IPS-15b (cell line): ENCODE results near the gene ZNF132.
"Not testable (repeated sequence)": the region's sequence is repeated elsewhere in the genome, so short reads cannot be mapped to it uniquely, and the experiment has no call there.

Experiments used
- H3K27me3 ChIP-seq: one replicate; pipeline ENCODE4 v1.6.1; 2013; ENCODE audit warnings: low read length; ENCODE audit not compliant: control insufficient read depth, insufficient read depth
- H3K36me3 ChIP-seq: one replicate; pipeline ENCODE4 v1.6.1; 2013; ENCODE audit warnings: low read length; ENCODE audit not compliant: control insufficient read depth, insufficient read depth
- H3K4me1 ChIP-seq: one replicate; pipeline ENCODE4 v1.6.1; 2013; ENCODE audit warnings: mild to moderate bottlenecking, low read length; ENCODE audit not compliant: control insufficient read depth, insufficient read depth
- H3K4me3 ChIP-seq: one replicate; pipeline ENCODE4 v1.5.1; 2013; ENCODE audit warnings: low read depth, low read length
- H3K9ac ChIP-seq: one replicate; pipeline ENCODE4 v1.6.1; 2013; ENCODE audit warnings: low read depth, mild to moderate bottlenecking, low read length
- H3K9me3 ChIP-seq: one replicate; pipeline ENCODE4 v1.6.1; 2013; ENCODE audit warnings: mild to moderate bottlenecking, low read length; ENCODE audit not compliant: control insufficient read depth, insufficient read depth

The ZNF132 gene

DNA sequence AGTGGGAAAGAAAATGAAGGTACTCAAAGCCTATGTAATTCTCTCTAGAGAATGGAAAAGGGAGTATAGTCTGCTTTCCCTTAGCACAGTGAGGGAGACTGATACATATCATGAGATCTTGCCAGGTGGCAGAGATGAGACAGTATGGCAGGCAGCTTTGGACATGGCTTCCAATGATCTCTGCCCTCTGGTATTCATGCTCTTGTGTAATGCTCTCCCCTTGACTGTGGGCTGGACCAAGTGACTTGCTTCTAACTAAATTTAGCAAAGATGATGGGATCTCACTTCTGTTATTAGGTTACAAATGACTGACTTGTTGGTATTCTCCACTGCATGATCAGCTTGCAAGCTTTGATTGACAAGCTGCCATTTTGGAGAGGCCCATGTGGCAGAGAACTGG lies 10.2 kb downstream of the ZNF132 start:
- Histone ChIP-seq H3K9ac (no peak overlapping the region), H3K27me3 (no peaks in the 10 kb centered on the region), H3K4me3 (no peak overlapping the region), H3K36me3 (peaks cover 34% of the 10 kb centered on the region), H3K4me1 (no peaks in the 10 kb centered on the region), H3K9me3 (peaks cover 48% of the 10 kb centered on the region)

DNA sequence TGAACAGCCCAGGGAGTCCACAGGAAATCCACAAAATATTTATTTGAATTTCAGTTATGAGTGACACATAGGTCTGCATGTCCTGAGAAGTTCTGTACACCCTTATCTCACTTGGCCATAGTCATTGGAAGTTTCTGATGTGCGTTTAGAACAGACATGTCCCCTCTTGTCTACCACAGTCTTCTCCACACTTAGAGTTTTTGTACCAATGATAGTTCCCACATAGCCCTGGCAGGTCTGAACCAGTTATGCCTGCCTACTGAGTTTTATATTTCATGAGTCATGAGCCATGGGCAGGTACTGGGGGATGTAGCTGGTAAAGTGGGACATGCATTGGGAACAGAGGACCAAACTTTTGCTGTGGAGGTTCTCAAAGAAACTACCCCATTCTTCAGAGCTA lies 11.3 kb downstream of the ZNF132 start:
- peaks cover 22% of the 10 kb centered on the region for H3K36me3 ChIP-seq
- H3K4me3 ChIP-seq = no peak overlapping the region
- no peaks in the 10 kb centered on the region for H3K4me1 ChIP-seq
- no peaks in the 10 kb centered on the region for H3K27me3 ChIP-seq
- peaks cover 37% of the 10 kb centered on the region for H3K9me3 ChIP-seq
- no peak overlapping the region for H3K9ac ChIP-seq

DNA sequence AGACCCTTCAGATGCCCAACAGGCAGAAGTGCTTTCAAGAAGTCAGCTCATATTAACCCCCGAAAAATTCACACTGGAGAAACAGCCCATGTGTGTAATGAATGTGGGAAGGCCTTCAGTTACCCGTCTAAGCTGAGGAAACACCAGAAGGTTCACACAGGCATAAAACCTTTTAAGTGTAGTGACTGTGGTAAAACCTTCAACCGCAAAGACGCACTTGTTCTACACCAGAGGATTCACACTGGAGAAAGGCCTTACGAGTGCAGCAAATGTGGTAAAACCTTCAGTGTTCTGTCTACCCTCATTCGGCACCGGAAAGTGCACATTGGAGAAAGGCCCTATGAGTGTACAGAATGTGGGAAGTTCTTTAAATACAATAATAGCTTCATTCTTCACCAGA lies 22.9 kb downstream of the ZNF132 start:
- no peak overlapping the region for H3K9ac ChIP-seq
- no peaks in the 10 kb centered on the region for H3K9me3 ChIP-seq
- H3K4me3 ChIP-seq = no peak overlapping the region
- H3K27me3 ChIP-seq = no peaks in the 10 kb centered on the region
- H3K36me3 ChIP-seq = peaks cover 8% of the 10 kb centered on the region
- no peaks in the 10 kb centered on the region for H3K4me1 ChIP-seq

DNA sequence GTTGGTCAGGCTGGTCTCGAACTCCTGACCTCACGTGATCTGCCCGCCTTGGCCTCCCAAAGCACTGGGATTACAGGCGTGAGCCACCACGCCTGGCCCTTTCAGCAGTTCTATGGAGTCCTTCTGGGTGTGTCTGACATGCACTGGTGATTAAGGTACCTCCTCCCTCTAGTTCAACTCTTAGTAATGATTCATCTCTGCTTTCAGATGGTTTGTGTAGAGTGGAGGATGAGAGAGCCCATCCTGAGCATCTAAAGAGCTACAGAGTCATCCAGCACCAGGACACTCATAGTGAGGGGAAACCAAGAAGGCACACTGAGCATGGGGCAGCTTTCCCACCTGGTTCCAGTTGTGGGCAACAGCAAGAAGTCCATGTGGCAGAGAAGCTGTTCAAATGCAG lies 23.3 kb downstream of the ZNF132 start:
- Histone ChIP-seq H3K9me3 (no peaks in the 10 kb centered on the region), H3K4me1 (no peaks in the 10 kb centered on the region), H3K27me3 (no peaks in the 10 kb centered on the region), H3K36me3 (peaks cover 8% of the 10 kb centered on the region), H3K9ac (no peak overlapping the region), H3K4me3 (no peak overlapping the region)

DNA sequence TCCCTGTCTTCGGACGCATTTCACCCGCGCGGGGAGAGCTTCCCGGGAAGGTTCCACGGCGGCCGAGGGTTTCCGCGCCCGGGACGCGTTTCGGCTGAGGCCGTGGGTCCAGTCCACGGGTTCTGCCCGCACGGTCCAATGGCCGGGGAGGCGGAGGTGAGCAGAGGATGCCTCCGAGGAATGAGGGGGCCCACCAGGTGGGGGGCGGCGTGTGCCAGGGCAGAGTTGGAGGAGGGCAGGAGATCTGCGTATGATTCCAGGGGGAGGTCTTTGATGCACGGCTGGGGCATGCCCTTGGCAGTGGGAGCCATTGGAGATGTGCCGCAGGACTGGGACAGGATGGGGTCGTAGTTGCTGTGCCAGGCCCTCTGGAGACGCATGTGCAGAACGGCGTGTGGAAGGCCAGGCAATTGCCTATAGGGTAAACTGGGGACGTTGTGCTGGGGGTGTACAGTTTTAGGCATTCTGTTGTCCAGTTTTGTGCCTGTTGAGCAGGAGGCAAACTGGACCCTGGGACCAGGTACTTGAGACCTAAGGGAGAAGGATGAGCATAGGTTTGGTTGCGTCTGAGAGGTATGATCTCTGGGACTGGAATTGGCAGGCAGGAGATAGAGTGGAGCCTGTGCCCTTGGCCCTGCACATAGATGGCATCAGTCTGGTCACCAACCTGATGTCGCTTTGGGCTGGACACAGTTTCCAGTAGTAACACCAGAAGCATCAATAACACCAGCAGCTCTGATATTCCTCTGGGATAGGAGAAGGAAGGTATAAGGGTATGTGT lies 30.8 kb downstream of the ZNF132 start:
- peaks cover 10% of the 10 kb centered on the region for H3K27me3 ChIP-seq
- H3K4me3 ChIP-seq = peak overlapping the region; percentile 94
- H3K9ac ChIP-seq = peak overlapping the region; percentile 65
- no peaks in the 10 kb centered on the region for H3K36me3 ChIP-seq
- H3K4me1 ChIP-seq = no peaks in the 10 kb centered on the region
- H3K9me3 ChIP-seq = no peaks in the 10 kb centered on the region

DNA sequence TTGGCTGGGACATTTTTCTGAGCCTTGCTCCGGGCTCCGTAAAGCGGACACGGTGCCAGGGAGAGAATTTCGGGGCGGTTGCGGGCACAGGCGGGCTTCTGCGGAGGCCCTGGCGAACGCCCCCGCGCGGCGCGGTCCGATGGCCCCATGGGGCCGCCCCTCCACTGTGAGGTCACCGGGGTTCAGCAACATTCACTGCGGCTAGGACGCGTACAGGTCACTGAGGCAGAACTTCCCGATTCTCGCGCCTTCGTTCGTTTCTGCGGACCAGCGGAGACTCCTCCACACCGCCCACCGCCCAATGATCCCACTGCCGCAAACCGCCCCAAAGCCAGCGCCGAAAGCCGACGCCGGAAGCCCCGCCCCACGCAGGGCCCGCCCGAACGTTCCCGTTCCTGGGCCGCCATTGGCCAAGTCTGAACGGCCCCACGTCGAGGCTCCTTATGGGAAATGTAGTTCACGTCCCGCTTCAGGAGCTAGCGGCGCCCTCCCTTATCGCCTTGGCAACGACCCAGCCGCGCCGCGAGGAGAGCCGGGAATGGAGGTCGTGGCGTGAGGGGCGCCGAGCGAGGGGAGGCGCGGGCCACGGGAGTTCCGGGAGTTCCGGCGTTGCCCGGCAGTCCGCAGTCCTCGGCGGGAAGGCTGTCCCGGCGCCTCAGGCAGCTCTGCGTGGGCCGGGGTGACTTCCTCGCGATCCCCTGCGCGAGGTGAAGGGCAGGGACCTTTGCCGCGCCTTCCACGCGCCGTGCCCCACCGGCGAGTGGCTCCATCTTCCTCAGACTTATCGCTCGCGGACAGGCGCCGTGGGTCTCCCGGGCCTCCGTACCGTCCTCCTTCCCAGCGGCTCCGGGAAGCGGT lies 31.6 kb downstream of the ZNF132 start, which contains the start of gene ZNF584:
TSS of gene ZNF584 (plus strand) at position 498 of the 858 bp plus-strand sequence. CDS start 499 bp downstream, outside the sequence.
- H3K9me3 ChIP-seq = no peaks in the 10 kb centered on the region
- H3K27me3 ChIP-seq = peaks cover 10% of the 10 kb centered on the region
- H3K9ac ChIP-seq = peak within 1 kb of the TSS; percentile 91
- no peaks in the 10 kb centered on the region for H3K36me3 ChIP-seq
- H3K4me3 ChIP-seq = peak within 1 kb of the TSS; percentile 94
- no peaks in the 10 kb centered on the region for H3K4me1 ChIP-seq

DNA sequence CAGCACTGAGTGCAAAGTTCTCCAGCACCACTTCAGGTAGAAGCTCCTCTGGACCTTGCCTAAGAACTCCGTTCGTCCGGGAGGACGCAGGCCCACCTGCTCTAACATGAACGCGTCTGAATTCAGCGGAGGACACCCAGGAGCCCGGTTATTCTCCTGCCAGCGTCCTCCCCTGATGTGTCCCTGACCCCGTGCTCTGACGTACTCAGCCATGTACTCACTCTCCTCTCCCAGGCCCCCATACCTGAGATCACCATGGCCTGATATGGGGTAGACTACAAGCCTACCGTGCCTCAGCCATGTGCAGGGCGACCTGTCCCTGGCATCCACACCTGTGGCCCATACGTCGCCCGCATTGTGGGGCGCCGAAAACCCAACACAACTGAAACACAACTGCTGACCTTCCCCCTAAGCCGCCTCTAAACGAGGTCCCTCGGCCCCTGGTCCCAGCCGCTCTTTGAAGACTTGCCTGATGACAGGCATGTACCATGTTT lies 32.2 kb downstream of the ZNF132 start:
- Histone ChIP-seq H3K9ac (peak overlapping the region; percentile 91), H3K27me3 (peaks cover 10% of the 10 kb centered on the region), H3K36me3 (no peaks in the 10 kb centered on the region), H3K4me3 (peak overlapping the region; percentile 94), H3K9me3 (no peaks in the 10 kb centered on the region), H3K4me1 (no peaks in the 10 kb centered on the region)

DNA sequence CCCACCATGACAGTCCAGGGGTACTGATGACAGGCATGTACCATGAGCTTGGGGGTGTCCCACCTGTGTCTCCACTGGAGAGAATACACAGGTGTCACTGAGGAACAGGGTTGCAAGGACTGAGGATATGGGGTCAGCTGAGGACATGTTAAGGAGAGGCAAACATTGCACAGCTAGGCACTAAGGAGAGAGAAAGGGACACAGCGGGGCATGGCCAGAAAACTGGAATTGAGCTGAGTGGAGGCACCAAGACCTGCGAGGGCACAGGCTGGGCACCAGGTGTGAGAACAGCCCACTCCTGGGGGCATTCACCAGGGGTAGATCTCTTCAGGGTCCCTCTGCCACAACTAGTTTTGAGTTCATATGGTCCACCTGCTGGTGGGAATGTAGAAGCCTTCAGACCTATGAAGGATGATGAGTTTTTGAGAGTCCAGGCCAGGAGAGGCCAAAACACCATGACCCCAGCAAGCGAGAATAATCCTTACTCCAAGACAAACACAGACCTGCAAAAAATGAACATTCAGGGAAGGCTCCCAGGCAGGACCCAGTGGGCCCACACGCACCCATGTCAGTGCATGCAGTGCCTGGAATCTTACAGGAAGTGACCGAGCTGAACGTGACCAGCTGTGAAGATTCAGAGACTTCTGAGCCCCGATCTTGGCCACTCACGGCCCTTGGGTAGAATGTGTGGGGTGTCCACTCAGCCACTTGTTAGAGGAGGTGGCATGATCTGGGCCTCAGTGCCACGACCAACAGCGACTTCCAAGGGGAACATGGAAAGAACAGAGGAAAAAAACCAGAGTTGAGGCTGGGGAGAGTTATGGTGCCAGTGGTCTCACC lies 32.9 kb downstream of the ZNF132 start:
- Histone ChIP-seq H3K4me3 (peak overlapping the region; percentile 94), H3K36me3 (no peaks in the 10 kb centered on the region), H3K27me3 (peaks cover 10% of the 10 kb centered on the region), H3K9me3 (no peaks in the 10 kb centered on the region), H3K4me1 (no peaks in the 10 kb centered on the region), H3K9ac (peak overlapping the region; percentile 91)

DNA sequence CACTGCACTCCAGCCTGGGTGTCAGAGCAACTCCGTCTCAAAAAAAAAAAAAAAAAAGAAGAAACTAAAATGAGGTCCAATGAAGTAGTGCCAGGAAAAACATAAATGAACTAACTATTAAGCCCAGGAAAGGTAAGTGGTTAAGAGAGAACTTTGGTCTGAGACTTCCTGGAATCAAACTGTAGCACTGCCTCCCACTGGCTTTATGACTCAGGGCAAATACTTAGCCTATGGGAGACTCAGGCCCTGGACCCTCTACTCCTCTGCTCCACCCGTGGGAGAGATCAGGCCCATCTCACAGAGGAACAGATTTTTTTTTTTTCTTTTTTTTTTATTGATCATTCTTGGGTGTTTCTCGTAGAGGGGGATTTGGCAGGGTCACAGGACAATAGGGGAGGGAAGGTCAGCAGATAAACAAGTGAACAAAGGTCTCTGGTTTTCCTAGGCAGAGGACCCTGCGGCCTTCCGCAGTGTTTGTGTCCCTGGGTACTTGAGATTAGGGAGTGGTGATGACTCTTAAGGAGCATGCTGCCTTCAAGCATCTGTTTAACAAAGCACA lies 36.0 kb downstream of the ZNF132 start:
- not testable (repeated sequence) for H3K36me3 ChIP-seq, H3K9ac ChIP-seq, H3K4me3 ChIP-seq, H3K4me1 ChIP-seq, H3K27me3 ChIP-seq, H3K9me3 ChIP-seq

DNA sequence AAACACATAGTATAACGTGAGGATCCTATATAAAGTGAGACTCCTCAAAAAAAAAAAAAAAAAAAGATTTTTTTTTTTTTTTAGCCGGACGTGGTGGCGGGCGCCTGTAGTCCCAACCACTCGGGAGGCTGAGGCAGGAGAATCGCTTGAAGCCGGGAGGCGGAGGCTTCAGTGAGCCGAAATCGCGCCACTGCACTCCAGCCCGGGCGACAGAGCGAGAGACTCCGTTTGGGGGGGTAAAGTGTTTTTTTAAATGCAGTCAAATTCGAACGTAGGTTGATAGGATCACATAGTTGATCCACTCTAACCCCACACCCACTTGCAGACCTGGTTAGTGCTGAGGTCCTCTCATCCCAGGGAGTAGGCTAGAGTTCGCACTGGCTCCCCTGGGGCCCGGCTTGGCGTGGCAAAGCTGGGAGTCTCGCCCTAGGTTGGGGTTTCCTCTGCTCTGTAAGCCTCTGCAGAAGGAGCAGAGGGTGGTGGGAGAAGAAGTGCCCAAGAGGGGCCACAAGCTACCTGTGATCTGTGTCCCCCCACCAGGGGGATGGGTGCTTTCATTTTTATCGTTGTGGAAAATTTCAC lies 38.0 kb downstream of the ZNF132 start:
- Histone ChIP-seq H3K36me3 (no peaks in the 10 kb centered on the region), H3K4me1 (peaks cover 2% of the 10 kb centered on the region), H3K4me3 (peak overlapping the region; percentile 84), H3K27me3 (peaks cover 17% of the 10 kb centered on the region), H3K9me3 (no peaks in the 10 kb centered on the region), H3K9ac (no peak overlapping the region)
